Stimulated activated CD8-positive, alpha-beta memory T cell treated with anti-CD3 and anti-CD28 coated beads, Interleukin-15, amount 100 ng/mL, for 1 hour (primary cell): ENCODE data around the gene VTCN1.

Experiments used
- DNase-seq: peaks from one replicate; pipeline ENCODE4 v3.0.0-alpha.2; 2020; ENCODE audit warnings: low read depth

Gene VTCN1

GRCh38 chr1:117096951-117097408 is 113.7 kb downstream of the VTCN1 start:
- no peak for DNase-seq

GRCh38 chr1:117094841-117095604 is 115.7 kb downstream of the VTCN1 start:
- DNase-seq: no peak

DNA sequence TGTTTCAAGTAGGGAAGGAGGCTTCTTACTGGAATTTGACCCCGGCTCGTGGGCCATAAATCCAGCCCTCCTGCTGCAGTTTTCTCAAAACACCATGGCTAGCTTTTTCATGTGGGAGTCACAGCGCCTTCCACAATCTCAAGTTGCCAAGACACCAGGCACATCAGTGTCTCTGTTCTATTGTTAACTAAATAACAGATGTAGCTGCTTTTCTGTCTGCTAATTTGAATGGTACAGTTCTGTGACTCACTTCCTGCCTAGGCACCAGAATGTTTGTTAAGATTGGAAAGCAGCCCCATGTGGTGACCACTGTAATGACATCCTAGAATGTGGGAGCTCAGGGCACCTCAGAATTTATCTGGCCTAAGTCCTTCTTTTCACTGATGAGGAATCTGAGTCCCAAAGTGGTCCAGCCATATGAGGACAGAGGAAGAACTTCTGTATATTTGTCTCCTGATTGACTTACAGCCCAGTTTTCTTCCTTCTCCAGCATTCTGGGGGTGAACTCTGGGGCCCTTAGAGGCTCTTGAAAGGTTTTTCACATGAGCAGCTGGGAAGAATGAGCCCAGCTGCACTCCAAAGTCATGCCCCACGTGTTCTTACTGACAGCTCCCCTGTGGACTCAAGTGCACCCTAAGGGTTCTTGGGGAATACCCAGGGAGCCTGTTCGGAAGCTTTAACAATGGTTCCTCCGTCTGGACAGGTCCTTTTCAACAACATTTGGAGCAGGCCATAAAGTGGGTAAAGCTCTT is 116.7 kb downstream of the VTCN1 start:
- no peak for DNase-seq
